Thymus (tissue), 11 donors: Measurements from ENCODE around the gene ZNF230. TPM values are rescaled to one million over a fixed set of nuclear protein-coding genes. Genes with fewer than 3 reads are reported as not detected.

Source experiments
- DNase-seq, 9 donors: peaks; one replicate each; pipeline ENCODE4 v3.0.0-alpha.2; 2013; ENCODE audit warnings: low spot score in 9 of 9, low read depth in 6 of 9, missing footprints in 1 of 9
- H3K27ac ChIP-seq, 2 donors: one replicate each; pipeline ENCODE4 v1.5.1; 2013; ENCODE audit warnings: control low read depth in 1 of 2, low read depth in 1 of 2, low read length in 1 of 2, mild to moderate bottlenecking in 1 of 2, moderate library complexity in 1 of 2
- H3K27me3 ChIP-seq, 2 donors: one replicate each; pipeline ENCODE4 v1.5.1; 2013; ENCODE audit warnings: low read length in 1 of 2; ENCODE audit not compliant: control insufficient read depth in 2 of 2, insufficient read depth in 1 of 2
- H3K36me3 ChIP-seq, 2 donors: one replicate each; pipeline ENCODE4 v1.5.1; 2013; ENCODE audit warnings: low read length in 1 of 2, mild to moderate bottlenecking in 1 of 2, moderate library complexity in 1 of 2; ENCODE audit not compliant: control insufficient read depth in 2 of 2, insufficient read depth in 2 of 2
- H3K4me1 ChIP-seq, 2 donors: one replicate each; pipeline ENCODE4 v1.5.1; 2013; ENCODE audit warnings: low read length in 2 of 2; ENCODE audit not compliant: control insufficient read depth in 2 of 2, insufficient read depth in 2 of 2
- H3K4me3 ChIP-seq, 2 donors: one replicate each; pipeline ENCODE4 v1.5.1; 2013; ENCODE audit warnings: low read length in 2 of 2, control low read depth in 1 of 2, mild to moderate bottlenecking in 1 of 2
- H3K9me3 ChIP-seq, 2 donors: one replicate each; pipeline ENCODE4 v1.5.1; 2013; ENCODE audit warnings: low read length in 1 of 2, mild to moderate bottlenecking in 1 of 2; ENCODE audit not compliant: control insufficient read depth in 2 of 2, insufficient read depth in 1 of 2
- WGBS: extraction: QIAGEN DNeasy Blood & Tissue Kit; methylation state at CpG from one replicate; pipeline ENCODE4 v1.1.7; 2013; 5-methylcytosine and 5-hydroxymethylcytosine counted together
- polyA plus RNA-seq: library from polyadenylated mRNA; stranded (reverse); fragments of 200-250 nt; gene quantifications from one replicate; pipeline ENCODE4 v1.2.3, GENCODE V29; 2013
- total RNA-seq: library from RNA; stranded (reverse); fragments of 120-200 nt; gene quantifications from one replicate; pipeline ENCODE4 v1.2.4, GENCODE V29; 2013
- donor health status: healthy.

ZNF230 gene
- total and polyA plus RNA-seq, 2 donors = 4.9 to 5.5 TPM

GRCh38 chr19:44055870-44056269 lies 53.1 kb downstream of the ZNF230 start:
- H3K9me3 ChIP-seq = peaks cover 4 to 7% of the 10 kb centered on the region in 2 donors
- no peaks in the 10 kb centered on the region for H3K27me3 ChIP-seq
- H3K4me3 ChIP-seq = no peak overlapping the region
- H3K36me3 ChIP-seq = peaks cover 4 to 7% of the 10 kb centered on the region in 2 donors
- no peak for DNase-seq
- 99% methylated on average over 5 of the region's 5 CpGs for WGBS
- H3K27ac ChIP-seq = no peak overlapping the region
- peaks cover 0 to 4% of the 10 kb centered on the region in 2 donors for H3K4me1 ChIP-seq

GRCh38 chr19:44059229-44059628 lies 56.5 kb downstream of the ZNF230 start:
- 70% methylated on average over 2 of the region's 2 CpGs for WGBS
- no peak overlapping the region for H3K27ac ChIP-seq
- no peaks in the 10 kb centered on the region for H3K27me3 ChIP-seq
- no peak for DNase-seq
- peaks cover 7 to 13% of the 10 kb centered on the region in 2 donors for H3K36me3 ChIP-seq
- H3K4me1 ChIP-seq = no peaks in the 10 kb centered on the region
- H3K9me3 ChIP-seq = peaks cover 4 to 14% of the 10 kb centered on the region in 2 donors
- H3K4me3 ChIP-seq = no peak overlapping the region

- 98% methylated on average over 1 of the region's 1 CpG for WGBS
- peaks cover 7 to 22% of the 10 kb centered on the region in 2 donors for H3K9me3 ChIP-seq
- H3K36me3 ChIP-seq = peaks cover 7 to 13% of the 10 kb centered on the region in 2 donors
- no peak overlapping the region for H3K27ac ChIP-seq
- no peaks in the 10 kb centered on the region for H3K4me1 ChIP-seq
- no peaks in the 10 kb centered on the region for H3K27me3 ChIP-seq
- no peak overlapping the region for H3K4me3 ChIP-seq
- DNase-seq = no peak
Observed at GRCh38 chr19:44061038-44061437, 58.3 kb downstream of the ZNF230 start.

Other genes with a start within 250 kb of the ZNF230 start
- gene SMG9, start 248.0 kb upstream of the ZNF230 start, total RNA-seq = 16.0 TPM
- gene SMG9, start 248.0 kb upstream of the ZNF230 start, polyA plus RNA-seq = 36.9 TPM
- gene KCNN4, start 222.0 kb upstream of the ZNF230 start, total RNA-seq = 8.7 TPM
- 22.9 TPM for gene KCNN4, start 222.0 kb upstream of the ZNF230 start, polyA plus RNA-seq
- 1.7 TPM for gene LYPD5, start 200.5 kb upstream of the ZNF230 start, total RNA-seq
- gene LYPD5, start 200.5 kb upstream of the ZNF230 start, polyA plus RNA-seq = 3.2 TPM
- 5.9 TPM for gene ZNF283, start 175.6 kb upstream of the ZNF230 start, total RNA-seq
- 4.6 TPM for gene ZNF283, start 175.6 kb upstream of the ZNF230 start, polyA plus RNA-seq
- gene ZNF404, start 119.0 kb upstream of the ZNF230 start, total RNA-seq = 2.1 TPM
- gene ZNF404, start 119.0 kb upstream of the ZNF230 start, polyA plus RNA-seq = 26.6 TPM
- gene ZNF45, start 67.7 kb upstream of the ZNF230 start, total RNA-seq = 18.2 TPM
- 8.6 TPM for gene ZNF45, start 67.7 kb upstream of the ZNF230 start, polyA plus RNA-seq
- 2.4 TPM for gene ZNF221, start 51.7 kb upstream of the ZNF230 start, total RNA-seq
- gene ZNF221, start 51.7 kb upstream of the ZNF230 start, polyA plus RNA-seq = 1.1 TPM
- gene ZNF155, start 18.8 kb upstream of the ZNF230 start, total RNA-seq = 9.8 TPM
- 8.6 TPM for gene ZNF155, start 18.8 kb upstream of the ZNF230 start, polyA plus RNA-seq
- 9.6 TPM for gene ZNF222, start 22.4 kb downstream of the ZNF230 start, total RNA-seq
- 7.5 TPM for gene ZNF222, start 22.4 kb downstream of the ZNF230 start, polyA plus RNA-seq
- 5.5 TPM for gene ZNF223, start 49.1 kb downstream of the ZNF230 start, total RNA-seq
- 5.0 TPM for gene ZNF223, start 49.1 kb downstream of the ZNF230 start, polyA plus RNA-seq
- 2.4 TPM for gene ZNF284, start 69.2 kb downstream of the ZNF230 start, total RNA-seq
- gene ZNF284, start 69.2 kb downstream of the ZNF230 start, polyA plus RNA-seq = 1.9 TPM
- 18.2 TPM for gene ZNF224, start 91.4 kb downstream of the ZNF230 start, total RNA-seq
- 47.0 TPM for gene ZNF224, start 91.4 kb downstream of the ZNF230 start, polyA plus RNA-seq
- gene ZNF225, start 110.4 kb downstream of the ZNF230 start, total RNA-seq = 5.9 TPM
- gene ZNF225, start 110.4 kb downstream of the ZNF230 start, polyA plus RNA-seq = 3.2 TPM
- gene ZNF234, start 138.6 kb downstream of the ZNF230 start, total RNA-seq = 7.2 TPM
- gene ZNF234, start 138.6 kb downstream of the ZNF230 start, polyA plus RNA-seq = 4.5 TPM
- gene ZNF226, start 162.1 kb downstream of the ZNF230 start, total RNA-seq = 23.9 TPM
- gene ZNF226, start 162.1 kb downstream of the ZNF230 start, polyA plus RNA-seq = 32.9 TPM
- 23.8 TPM for gene ZNF227, start 209.6 kb downstream of the ZNF230 start, total RNA-seq
- 10.7 TPM for gene ZNF227, start 209.6 kb downstream of the ZNF230 start, polyA plus RNA-seq